NCI-H1436 (cell line): Measurements from ENCODE around the gene CFAP97D2.

Experiments used
- DNase-seq: peaks from one replicate; lab custom pipeline; 2025; lab: John Stamatoyannopoulos, UW

CFAP97D2 gene

DNA sequence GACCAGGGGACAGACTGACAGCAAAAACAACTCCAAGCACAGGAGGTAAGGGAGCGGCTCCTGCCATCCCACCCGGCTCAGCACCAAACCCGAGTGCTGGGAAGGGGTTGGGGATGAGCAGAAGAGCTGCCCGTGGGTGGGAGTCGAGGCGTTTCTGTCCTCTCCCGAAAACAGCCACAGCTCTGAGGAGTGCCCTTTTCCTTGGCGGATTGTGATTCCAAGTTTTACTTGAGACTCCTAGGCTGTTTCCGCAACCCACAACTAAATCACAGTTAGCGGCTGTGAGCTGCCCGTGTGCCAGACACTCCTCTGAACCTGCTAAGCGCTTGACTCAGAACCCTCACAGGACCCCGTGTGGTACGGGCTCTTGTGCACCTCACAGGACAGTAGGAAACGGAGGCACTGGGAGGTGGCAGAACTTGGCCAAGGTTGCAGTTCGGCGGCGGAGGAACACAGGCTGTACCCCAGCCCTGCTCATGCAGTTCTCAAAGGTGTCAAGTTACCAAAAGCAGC lies 21.4 kb downstream of the CFAP97D2 start:
- DNase-seq, result no peak

- no peak for DNase-seq
Observed at GRCh38 chr13:114202581-114202980, 23.5 kb downstream of the CFAP97D2 start.

GRCh38 chr13:114203536-114203935 lies 24.5 kb downstream of the CFAP97D2 start:
- DNase-seq, result no peak

GRCh38 chr13:114204894-114205293 lies 25.8 kb downstream of the CFAP97D2 start:
- no peak for DNase-seq

DNA sequence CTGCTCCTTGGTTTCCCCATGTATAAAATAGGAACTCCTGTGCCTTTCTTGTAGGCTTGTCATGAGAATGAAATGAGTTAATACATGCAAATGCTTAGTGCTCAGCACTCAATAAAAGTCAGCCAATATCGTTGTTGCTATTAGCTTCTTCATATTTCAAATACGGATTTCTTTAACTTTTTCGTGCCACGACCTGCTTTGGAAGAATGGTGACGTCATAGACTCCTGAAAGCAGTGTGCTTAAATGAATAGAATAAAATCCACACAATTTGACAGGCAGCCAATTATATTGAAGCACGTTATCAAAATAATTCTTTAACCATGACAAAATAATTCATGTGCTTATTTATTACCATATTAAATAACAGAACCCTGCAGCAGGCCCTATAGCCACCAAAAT lies 29.1 kb downstream of the CFAP97D2 start:
- DNase-seq, result no peak

GRCh38 chr13:114211446-114212157 lies 32.5 kb downstream of the CFAP97D2 start:
- no peak for DNase-seq

DNA sequence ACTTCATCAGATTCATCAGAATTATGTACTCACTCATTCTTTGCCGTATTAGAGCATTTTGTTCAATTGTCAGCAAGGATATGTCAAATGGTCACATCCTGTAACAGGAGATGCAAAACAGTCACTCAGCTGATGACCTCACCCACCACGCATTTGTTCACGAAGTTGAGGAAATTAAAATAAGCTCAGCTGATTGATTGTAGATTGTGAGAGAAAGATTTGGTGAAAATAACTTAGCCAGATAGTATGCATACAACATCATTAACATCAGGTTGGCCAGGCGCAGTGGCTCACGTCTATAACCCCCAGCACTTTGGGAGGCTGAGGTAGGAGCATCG lies 33.1 kb downstream of the CFAP97D2 start:
- DNase-seq, result no peak

DNA sequence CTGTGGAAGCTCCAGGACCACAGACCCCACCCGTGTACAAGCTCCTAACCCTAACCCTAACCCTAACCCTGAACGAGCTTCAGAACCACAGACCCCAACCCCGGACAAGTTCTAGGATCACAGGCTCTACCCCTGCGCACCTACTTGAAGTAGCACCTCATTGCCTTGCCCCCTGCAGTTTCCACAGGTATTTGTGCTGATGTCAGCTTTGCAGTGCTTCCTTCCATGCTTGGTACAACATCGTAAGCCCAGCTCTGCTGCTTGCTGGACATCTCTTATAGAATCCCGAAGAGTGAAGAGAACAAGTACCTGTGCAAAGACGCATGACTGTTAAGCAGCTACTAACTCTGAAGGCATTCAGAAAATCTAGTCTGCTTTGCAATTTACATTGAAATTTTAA lies 34.9 kb downstream of the CFAP97D2 start:
- no peak for DNase-seq

DNA sequence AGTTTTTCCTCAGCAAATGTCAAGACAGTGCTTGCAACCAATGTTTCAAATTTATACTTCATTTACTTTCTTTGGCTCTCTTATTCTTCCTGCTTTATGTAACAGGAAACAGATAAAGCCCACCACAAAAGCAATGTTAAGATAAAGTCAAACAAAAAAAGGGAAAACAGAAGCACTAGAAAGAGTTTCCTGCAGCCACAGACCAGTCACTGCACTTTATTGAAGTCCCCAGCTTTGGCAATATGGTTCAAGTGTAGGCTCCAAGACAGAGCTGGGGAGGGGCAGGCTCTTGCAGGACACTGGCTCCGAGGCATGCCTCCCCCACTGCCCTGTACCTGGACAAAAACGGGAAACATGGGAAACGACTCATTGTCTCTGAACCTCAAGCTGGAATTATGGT lies 40.3 kb downstream of the CFAP97D2 start:
- no peak for DNase-seq

DNA sequence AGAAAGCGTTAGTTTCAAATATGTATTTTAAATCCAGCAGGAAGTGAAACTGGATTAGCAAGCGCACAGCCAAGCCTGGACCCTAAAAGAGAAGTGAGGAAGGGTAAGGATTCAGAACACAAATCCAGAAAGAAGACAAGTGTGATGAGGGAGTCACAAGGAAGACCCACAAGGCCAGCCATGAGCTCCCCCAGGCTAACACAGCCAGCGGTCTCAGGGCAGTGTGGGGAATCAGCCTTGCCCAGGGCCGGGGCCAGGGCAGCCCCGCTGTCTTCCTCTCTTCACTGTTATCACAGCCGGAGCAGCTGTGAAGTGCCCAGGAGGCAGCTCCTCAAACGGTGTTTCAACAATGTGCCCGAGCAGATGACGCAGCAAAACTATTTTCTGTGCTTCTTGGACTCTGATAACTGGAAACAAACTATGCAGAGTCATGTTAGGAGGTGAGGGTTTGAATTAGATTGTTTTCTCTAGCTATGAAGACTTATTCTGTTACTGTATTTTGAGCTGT lies 43.5 kb downstream of the CFAP97D2 start:
- DNase-seq, result no peak

GRCh38 chr13:114224201-114224600 lies 45.1 kb downstream of the CFAP97D2 start:
- no peak for DNase-seq

- DNase-seq, result no peak
Observed at GRCh38 chr13:114225610-114226009, 46.6 kb downstream of the CFAP97D2 start.

DNA sequence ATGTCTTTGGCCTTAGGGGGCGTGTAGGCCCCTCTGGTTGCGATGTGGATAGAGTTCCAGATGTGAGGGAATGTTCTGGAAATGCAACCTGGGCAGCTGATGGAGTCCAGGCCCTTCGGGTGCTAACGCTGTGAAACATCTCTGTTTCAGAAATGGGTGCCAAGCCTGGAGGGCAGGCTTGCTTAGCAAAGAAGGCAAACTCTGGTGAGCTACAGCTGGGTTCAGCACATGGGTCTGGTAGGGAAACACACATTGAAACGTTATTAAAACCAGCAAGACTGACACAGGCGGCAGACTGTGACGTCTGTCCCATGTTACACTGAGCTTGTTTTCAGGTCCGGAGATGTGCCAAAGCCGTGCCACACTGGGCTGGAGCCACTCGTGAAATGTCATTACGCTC lies 47.0 kb downstream of the CFAP97D2 start:
- no peak for DNase-seq

- DNase-seq, result peak; percentile 56
Observed at GRCh38 chr13:114226699-114227323, 47.8 kb downstream of the CFAP97D2 start.

DNA sequence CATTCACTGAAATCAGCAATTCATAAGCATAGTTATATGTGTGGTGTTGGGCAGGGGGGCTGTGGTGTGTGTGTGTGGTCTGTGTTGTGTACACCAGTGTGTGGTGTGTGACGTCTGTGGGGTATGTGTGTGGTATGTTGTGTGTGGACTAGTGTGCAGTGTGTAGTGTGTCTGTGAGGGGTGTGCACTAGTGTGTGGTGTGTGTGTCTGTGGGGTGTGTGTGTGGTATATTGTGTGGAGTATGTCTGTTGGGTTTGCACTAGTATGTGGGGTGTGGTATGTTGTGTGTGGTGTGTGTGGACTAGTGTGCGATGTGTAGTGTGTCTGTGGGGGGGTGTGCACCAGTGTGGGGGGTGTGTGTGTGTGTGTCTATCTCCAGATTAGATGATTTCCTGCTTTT lies 48.5 kb downstream of the CFAP97D2 start:
- DNase-seq, result no peak

DNA sequence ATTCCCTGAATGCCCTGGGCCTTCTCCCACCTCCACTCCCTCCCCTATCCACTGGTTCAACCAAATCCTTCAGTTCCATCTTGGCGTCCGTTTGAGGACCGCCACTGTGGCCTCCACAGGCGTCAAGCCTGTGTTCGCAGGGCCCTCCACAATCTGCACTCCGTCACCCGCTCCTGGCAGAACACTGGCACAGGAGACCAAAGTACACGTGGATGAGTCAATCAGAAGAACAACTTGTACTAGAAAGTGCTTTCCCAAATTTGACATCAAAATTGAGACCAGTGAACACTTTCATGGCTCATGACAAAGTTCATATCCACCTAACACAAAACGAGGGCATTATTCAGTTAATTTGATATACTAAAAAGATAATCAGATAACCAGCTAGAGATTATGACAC lies 49.1 kb downstream of the CFAP97D2 start:
- DNase-seq, result no peak

DNA sequence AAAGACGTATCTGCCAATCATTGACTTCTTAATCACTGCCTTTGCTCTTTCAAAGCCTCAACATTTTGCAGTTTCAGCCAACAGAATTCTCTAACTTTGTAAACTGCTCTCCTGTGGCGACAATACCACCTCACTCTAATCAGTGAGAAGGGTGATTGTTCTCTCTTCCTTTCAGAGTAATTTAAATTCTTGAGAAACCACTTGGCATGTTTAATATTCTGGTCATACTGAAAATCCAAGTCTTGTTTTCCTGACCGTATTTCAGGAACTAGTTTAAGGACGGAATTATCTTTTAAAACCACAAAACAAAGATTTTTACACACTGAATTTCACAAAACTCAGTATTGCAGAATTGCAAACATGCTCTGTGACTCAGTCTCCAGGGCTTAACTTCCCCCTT lies 50.4 kb downstream of the CFAP97D2 start:
- no peak for DNase-seq

GRCh38 chr13:114230117-114230516 lies 51.1 kb downstream of the CFAP97D2 start:
- DNase-seq, result no peak

GRCh38 chr13:114230575-114230974 lies 51.5 kb downstream of the CFAP97D2 start:
- no peak for DNase-seq

GRCh38 chr13:114231886-114232285 lies 52.8 kb downstream of the CFAP97D2 start:
- DNase-seq, result no peak

DNA sequence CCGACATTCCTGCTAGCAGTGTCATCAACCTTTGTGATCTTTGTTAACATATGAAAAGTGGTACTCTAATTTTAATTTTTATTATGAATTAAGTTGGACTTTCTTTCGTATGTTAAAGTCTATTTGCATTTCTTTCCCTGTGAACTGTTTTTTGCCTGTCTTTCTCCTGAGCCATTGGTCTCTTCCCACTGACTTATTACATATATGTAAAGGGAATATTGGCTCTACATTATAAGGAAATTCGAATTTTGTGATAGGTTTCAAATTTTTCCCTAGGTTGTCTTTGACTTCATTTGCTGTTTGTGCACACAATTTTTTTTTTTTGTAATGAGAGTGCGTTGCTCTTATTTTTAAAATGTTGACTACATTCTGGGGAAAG lies 55.2 kb downstream of the CFAP97D2 start:
- DNase-seq, result no peak

DNA sequence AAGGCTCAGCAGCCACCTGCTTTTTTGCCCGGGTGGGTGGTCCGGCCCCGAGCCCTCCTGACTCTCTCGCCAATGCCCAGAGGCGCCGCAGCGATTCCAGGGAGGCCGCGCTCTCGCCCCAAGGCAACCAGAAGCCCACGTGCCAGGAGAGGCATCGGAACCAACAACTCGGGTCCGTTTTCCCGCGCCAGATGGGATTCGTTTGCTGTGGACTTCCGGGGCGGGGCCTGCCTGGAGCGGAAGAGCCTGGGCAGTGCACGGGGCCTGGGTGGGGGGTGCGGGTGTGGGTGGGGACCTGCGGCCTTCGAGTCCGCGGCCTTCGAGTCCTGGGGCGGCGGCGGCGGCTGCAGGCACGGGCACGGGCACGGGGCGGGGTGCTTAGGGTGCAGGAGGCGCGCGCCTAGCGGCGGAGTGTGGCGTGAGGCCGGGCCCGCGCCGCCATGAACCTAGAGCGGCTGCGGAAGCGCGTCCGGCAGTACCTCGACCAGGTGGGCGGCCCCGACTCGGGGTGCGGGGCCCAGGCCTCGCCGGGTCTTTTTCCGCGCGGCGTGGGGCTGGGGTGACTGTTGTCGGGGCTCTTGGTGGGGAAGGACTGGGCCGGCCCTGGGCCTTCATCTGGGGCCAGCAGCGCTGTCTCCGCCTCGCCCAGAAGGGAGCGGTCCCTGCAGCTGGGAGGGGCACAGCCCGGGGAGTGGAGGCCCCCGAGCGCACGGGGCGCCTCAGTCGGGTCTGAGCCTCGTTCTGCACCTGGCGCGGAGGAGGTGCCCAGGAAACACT lies 55.8 kb downstream of the CFAP97D2 start, which contains the start of gene CDC16:
TSS of gene CDC16 (plus strand) at position 253 of the 777 bp plus-strand sequence. CDS start at position 441, 188 bp downstream.
- DNase-seq, result peak; percentile 89

- DNase-seq, result no peak
Observed at GRCh38 chr13:114235697-114236096, 56.6 kb downstream of the CFAP97D2 start.
